GM12873 (cell line): ENCODE data around the gene TTC3.

Source experiments
- CTCF ChIP-seq: IDR thresholded peaks from 2 replicates; pipeline ENCODE4 v1.5.1; 2012; ENCODE audit warnings: low read depth, mild to moderate bottlenecking, moderate library complexity, low read length, control low read depth; ENCODE audit not compliant: insufficient read depth; ENCODE audit errors: missing control alignments

The TTC3 gene

DNA sequence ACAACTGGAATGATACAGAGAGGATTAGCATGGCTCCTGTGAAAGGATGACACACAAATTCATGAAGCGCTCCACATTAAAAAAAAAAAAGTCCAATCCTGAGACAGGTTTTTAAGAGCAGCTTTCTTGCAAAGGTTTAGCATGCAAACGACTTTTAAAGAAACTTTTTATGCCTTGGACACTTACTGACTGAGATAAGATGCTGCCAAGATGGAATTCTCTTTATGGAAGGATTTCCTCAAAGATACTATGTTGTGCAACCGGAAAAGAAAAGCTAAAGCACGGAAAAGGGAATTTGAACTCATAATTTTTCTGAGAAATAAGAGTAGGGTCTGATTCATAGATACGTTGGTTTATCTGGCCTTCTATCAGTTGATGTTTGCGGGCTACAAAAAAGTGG lies 27.5 kb upstream of the TTC3 start:
- no peak for TF ChIP-seq CTCF

DNA sequence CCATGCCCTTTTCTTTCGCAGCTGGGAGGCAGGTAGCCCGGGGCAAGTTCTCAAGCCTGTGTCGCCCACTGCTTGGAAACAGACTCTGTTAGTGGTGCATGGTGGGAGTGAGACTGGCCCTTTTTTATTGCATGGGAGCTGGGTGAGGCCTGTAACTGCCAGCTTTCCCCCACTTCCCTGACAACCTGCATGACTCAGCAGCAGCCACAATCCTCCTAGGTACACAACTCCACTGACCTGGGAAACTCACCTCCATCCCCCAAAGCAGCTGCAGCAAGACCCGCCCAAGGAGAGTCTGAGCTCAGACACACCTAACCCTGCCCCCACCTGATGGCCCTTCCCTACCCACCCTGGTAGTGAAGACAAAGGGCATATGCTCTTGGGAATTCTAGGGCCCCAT lies 26.0 kb upstream of the TTC3 start:
- TF ChIP-seq CTCF: no peak

- TF ChIP-seq CTCF: no peak
Observed at GRCh38 chr21:37055271-37055855, 17.7 kb upstream of the TTC3 start.

GRCh38 chr21:37057614-37058013 lies 15.4 kb upstream of the TTC3 start:
- no peak for TF ChIP-seq CTCF

DNA sequence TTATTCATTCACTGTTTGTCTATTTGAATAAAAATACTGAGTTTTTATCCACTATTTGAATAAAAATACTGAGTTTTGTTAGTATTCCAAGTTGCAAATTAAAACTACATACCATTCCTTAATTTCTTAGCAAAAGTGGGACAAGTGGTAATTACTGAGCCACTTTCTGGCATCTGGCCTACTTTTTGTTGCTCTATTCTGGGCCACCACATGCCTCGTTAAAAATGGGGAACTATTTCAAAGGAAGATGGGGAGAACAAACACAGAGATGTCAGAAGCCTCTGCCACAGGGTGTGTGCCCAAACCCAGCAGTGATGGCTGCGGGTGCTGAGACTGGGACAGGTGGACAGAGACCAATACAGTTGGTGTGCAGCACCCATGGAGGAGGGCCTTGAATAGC lies 14.8 kb upstream of the TTC3 start:
- TF ChIP-seq CTCF: no peak

DNA sequence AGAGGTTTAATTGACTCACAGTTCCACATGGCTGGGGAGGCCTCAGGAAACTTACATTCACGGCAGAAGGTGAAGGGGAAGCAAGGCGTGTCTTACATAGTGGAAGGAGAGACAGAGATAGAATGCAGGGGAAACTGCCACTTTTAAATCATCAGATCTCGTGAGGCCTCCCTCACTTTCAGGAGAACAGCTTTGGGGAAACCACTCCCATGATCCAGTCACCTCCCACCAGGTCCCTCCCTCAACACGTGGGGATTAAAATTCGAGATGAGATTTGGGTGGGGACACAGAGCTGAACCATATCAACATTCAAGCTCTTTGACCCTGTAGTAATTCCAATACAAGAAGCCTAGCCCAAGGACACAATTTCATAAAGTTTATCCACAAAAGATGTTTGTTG lies 13.9 kb upstream of the TTC3 start:
- no peak for TF ChIP-seq CTCF

GRCh38 chr21:37060296-37060695 lies 12.8 kb upstream of the TTC3 start:
- TF ChIP-seq CTCF: no peak

DNA sequence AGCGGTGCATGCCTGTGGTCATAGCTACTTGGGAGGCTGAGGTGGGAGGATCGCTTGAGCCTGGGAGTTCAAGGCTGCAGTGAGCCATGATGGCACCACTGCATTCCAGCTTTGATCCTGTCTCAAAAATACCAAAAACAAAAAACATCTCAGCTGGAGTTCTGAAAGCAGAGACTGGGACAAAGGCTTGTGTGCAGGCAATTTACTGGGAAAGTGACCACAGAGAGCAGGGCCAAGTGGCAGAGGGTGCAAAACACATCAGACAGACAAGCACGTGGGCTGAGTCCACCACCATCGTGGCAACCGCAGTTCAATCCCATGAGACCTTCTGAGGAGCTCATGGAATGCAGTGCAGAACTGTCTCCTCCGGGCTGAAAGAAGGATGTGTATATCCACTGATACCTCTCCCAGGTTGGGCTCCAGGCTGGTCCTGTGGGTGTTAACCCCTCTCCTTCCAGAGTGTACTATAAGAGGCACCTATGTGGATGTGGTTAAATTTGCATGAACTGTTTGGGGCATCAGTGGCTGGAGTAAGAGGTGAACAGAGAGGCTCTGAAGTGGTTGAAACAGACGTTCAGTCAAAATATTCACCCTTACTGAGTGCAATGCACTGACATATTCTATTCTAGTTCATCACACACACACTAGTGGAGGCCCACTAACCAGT lies 11.0 kb upstream of the TTC3 start:
- no peak for TF ChIP-seq CTCF
